Vagina (tissue), 2 donors: Measurements from ENCODE around the gene NAGLU. TPM values are rescaled to one million over a fixed set of nuclear protein-coding genes. Genes with fewer than 3 reads are reported as not detected.
"Not testable (repeated sequence)": the region's sequence is repeated elsewhere in the genome, so short reads cannot be mapped to it uniquely, and the experiment has no call there.

Experiments used
- DNase-seq, 2 donors: peaks; one replicate each; pipeline ENCODE4 v3.0.0-alpha.2; 2017; ENCODE audit errors: extremely low spot score in 2 of 2
- H3K27ac ChIP-seq: fragments of 200-600 bp; sonication (generic); one replicate; pipeline ENCODE4 v1.5.1; 2019
- H3K27me3 ChIP-seq: fragments of 200-600 bp; sonication (generic); one replicate; pipeline ENCODE4 v1.5.1; 2019
- H3K36me3 ChIP-seq, 2 donors: fragments of 200-600 bp; sonication (generic); one replicate each; pipeline ENCODE4 v1.5.1; 2017 to 2019
- H3K4me1 ChIP-seq: fragments of 200-600 bp; sonication (generic); one replicate; pipeline ENCODE4 v1.5.1; 2019
- H3K4me3 ChIP-seq, 2 donors: fragments of 200-600 bp; sonication (generic); 1 replicate in 1 of 2; 2 replicates in 1 of 2; pipeline ENCODE4 v1.5.1; 2016 to 2019
- H3K9me3 ChIP-seq: fragments of 200-600 bp; sonication (generic); one replicate; pipeline ENCODE4 v1.5.1; 2019
- POLR2A ChIP-seq, 2 donors: fragments of 450-650 bp; IDR thresholded peaks; one replicate each; pipeline ENCODE4 v1.6.1; 2017; ENCODE audit warnings: antibody characterized with exemption in 2 of 2, mild to moderate bottlenecking in 2 of 2, moderate library complexity in 2 of 2
- POLR2AphosphoS5 ChIP-seq, 2 donors: sonication (generic); formaldehyde crosslinking; IDR thresholded peaks; one replicate each; pipeline ENCODE4 v1.9.0; 2017; ENCODE audit warnings: antibody characterized with exemption in 2 of 2, mild to moderate bottlenecking in 2 of 2, low read depth in 1 of 2; ENCODE audit not compliant: insufficient read depth in 1 of 2
- intact Hi-C: fragments of 100-400 bp; cut with DNase I; formaldehyde crosslinking; loops from one replicate; pipeline ENCODE4 v1.15.1; 2023
- total RNA-seq: library from RNA; depleted of rRNA; stranded (reverse); fragments of >200 nt; gene quantifications from one replicate; pipeline ENCODE4 v1.2.3, GENCODE V29; 2016
- TF ChIP-seq, protein P1 (sequence below), 3 experiments: fragments of 450-650 bp in 2 of 3; fragments of 200-600 bp in 1 of 3; sonication (generic) in 1 of 3; IDR thresholded peaks; one replicate each; pipeline ENCODE4 v1.5.1; 2017 to 2019; ENCODE audit warnings: antibody characterized with exemption in 3 of 3, mild to moderate bottlenecking in 2 of 3, moderate library complexity in 2 of 3

The NAGLU gene
- total RNA-seq, 1 donor from 2014 or later = 24.6 TPM

DNA sequence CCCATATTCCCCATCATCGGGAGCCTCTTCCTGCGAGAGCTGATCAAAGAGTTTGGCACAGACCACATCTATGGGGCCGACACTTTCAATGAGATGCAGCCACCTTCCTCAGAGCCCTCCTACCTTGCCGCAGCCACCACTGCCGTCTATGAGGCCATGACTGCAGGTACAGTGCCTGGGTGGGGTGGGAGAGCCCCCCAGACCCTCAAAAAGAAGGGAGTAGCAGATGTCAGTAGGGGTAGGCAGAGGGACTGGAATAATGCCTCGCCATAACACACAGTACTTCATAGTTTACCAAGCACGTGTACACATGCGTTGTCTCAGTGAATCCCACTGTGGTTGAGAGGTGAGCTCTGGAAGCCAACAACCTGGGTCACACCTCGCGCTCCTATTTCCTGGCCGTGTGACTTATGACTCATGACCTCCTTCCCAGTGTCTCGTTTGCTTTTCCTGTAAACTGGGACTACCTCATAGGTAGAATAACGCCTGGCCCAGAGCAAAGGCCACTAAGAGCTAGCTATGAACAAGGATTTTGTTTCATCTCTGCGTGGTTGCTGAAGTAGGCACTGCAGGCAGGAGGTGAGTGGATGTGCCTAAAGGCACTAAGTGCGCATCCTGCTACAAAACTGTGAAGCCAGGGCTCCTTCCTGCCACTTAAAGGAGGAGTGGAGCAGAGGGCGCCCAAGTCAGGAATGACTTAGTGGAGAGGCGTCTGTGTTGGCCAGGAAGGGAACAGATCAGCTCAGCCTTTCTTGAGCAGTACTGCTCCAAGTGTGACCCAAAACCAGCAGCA is 5.2 kb downstream of the NAGLU start:
- no peak overlapping the region for H3K27ac ChIP-seq
- H3K9me3 ChIP-seq = no peaks in the 10 kb centered on the region
- DNase-seq = no peak
- H3K27me3 ChIP-seq = no peaks in the 10 kb centered on the region
- H3K4me1 ChIP-seq = peaks cover 17% of the 10 kb centered on the region
- H3K4me3 ChIP-seq = no peak overlapping the region
- H3K36me3 ChIP-seq = peaks cover 0 to 26% of the 10 kb centered on the region in 2 donors
- intact Hi-C loops = no loop called here
- TF ChIP-seq, protein P1, sequence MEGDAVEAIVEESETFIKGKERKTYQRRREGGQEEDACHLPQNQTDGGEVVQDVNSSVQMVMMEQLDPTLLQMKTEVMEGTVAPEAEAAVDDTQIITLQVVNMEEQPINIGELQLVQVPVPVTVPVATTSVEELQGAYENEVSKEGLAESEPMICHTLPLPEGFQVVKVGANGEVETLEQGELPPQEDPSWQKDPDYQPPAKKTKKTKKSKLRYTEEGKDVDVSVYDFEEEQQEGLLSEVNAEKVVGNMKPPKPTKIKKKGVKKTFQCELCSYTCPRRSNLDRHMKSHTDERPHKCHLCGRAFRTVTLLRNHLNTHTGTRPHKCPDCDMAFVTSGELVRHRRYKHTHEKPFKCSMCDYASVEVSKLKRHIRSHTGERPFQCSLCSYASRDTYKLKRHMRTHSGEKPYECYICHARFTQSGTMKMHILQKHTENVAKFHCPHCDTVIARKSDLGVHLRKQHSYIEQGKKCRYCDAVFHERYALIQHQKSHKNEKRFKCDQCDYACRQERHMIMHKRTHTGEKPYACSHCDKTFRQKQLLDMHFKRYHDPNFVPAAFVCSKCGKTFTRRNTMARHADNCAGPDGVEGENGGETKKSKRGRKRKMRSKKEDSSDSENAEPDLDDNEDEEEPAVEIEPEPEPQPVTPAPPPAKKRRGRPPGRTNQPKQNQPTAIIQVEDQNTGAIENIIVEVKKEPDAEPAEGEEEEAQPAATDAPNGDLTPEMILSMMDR (IDR thresholded peaks at IDR 0.05) = no peak
- TF ChIP-seq POLR2A (IDR thresholded peaks at IDR 0.05) (no peak), POLR2AphosphoS5 (IDR thresholded peaks at IDR 0.05; ENCODE audit: insufficient read depth in 1 of 2, low read depth in 1 of 2) (no peak)

DNA sequence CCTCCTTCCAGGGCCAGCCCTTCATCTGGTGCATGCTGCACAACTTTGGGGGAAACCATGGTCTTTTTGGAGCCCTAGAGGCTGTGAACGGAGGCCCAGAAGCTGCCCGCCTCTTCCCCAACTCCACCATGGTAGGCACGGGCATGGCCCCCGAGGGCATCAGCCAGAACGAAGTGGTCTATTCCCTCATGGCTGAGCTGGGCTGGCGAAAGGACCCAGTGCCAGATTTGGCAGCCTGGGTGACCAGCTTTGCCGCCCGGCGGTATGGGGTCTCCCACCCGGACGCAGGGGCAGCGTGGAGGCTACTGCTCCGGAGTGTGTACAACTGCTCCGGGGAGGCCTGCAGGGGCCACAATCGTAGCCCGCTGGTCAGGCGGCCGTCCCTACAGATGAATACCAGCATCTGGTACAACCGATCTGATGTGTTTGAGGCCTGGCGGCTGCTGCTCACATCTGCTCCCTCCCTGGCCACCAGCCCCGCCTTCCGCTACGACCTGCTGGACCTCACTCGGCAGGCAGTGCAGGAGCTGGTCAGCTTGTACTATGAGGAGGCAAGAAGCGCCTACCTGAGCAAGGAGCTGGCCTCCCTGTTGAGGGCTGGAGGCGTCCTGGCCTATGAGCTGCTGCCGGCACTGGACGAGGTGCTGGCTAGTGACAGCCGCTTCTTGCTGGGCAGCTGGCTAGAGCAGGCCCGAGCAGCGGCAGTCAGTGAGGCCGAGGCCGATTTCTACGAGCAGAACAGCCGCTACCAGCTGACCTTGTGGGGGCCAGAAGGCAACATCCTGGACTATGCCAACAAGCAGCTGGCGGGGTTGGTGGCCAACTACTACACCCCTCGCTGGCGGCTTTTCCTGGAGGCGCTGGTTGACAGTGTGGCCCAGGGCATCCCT is 7.4 kb downstream of the NAGLU start:
- TF ChIP-seq, protein P1 (IDR thresholded peaks at IDR 0.05) = no peak
- TF ChIP-seq POLR2AphosphoS5 (IDR thresholded peaks at IDR 0.05; ENCODE audit: insufficient read depth in 1 of 2, low read depth in 1 of 2) (no peak), POLR2A (IDR thresholded peaks at IDR 0.05) (no peak)
- no peak overlapping the region for H3K4me3 ChIP-seq
- H3K4me1 ChIP-seq = peaks cover 2% of the 10 kb centered on the region
- no peaks in the 10 kb centered on the region for H3K27me3 ChIP-seq
- intact Hi-C loops = no loop called here
- no peak overlapping the region for H3K27ac ChIP-seq
- H3K36me3 ChIP-seq = peaks cover 0 to 25% of the 10 kb centered on the region in 2 donors
- no peaks in the 10 kb centered on the region for H3K9me3 ChIP-seq
- no peak for DNase-seq

DNA sequence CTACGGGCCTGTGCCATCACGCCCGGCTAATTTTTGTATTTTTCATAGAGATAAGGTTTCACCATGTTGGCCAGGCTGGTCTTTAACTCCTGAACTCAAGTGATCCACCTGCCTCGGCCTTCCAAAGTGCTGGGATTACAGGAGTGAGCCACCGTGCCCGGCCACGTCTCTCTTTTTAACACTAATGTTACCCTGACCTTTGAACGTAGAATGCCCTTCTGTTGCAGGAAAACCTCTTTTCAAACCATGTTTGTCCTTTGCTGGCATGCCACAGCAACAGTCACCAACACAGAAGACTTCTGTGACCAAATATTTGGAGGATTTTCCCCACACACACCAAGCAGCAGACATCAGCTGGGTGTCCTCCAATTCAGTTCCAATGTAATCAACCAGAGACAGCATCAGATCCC is 8.8 kb downstream of the NAGLU start:
- TF ChIP-seq POLR2AphosphoS5 (IDR thresholded peaks at IDR 0.05; ENCODE audit: insufficient read depth in 1 of 2, low read depth in 1 of 2) (no peak), POLR2A (IDR thresholded peaks at IDR 0.05) (no peak)
- TF ChIP-seq, protein P1 (IDR thresholded peaks at IDR 0.05) = no peak
- Histone ChIP-seq H3K27me3 (no peaks in the 10 kb centered on the region), H3K36me3 (peaks cover 0 to 12% of the 10 kb centered on the region in 2 donors), H3K9me3 (no peaks in the 10 kb centered on the region), H3K4me3 (no peak overlapping the region), H3K27ac (no peak overlapping the region), H3K4me1 (peaks cover 9% of the 10 kb centered on the region)
- no peak for DNase-seq
- intact Hi-C loops = no loop called here

DNA sequence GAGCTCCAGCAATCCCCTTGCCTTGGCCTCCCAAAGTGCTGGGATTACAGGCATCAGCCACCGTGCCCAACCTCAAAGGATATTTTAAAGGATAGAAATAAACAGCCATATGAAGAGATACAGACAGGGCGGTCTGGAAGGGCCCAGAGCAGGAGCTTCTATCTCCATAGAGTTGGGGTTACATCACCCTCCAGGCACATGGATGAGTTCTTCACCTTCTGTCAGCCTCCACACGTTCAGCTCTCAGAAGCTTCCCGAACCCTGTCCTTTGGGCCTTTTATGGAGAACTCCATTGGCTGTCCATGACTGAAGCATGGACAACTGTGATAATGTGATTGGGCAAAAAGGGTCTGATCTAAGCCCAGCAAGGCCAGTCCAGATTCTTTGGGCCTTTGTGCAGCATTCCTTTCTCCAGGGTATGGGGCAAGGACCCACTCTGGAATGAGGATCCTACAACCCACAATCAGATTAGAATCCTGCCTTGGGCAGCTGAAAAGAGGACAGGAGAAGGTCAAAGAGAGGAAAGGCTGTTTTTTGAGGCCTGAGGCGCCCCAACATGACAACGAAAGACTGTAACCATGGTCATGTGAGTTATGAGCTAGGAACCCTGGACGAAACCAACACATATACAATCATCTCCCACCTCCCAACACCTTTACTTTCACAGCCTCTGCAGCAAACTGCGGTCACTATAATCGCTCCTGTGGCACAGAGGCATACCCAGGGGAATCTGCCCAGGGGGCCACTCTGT is 9.9 kb downstream of the NAGLU start:
- intact Hi-C loops, DNase-seq, H3K27ac ChIP-seq, H3K27me3 ChIP-seq, H3K4me3 ChIP-seq, H3K4me1 ChIP-seq, H3K9me3 ChIP-seq: not testable (repeated sequence)
- peaks cover 0 to 12% of the 10 kb centered on the region in 2 donors for H3K36me3 ChIP-seq

DNA sequence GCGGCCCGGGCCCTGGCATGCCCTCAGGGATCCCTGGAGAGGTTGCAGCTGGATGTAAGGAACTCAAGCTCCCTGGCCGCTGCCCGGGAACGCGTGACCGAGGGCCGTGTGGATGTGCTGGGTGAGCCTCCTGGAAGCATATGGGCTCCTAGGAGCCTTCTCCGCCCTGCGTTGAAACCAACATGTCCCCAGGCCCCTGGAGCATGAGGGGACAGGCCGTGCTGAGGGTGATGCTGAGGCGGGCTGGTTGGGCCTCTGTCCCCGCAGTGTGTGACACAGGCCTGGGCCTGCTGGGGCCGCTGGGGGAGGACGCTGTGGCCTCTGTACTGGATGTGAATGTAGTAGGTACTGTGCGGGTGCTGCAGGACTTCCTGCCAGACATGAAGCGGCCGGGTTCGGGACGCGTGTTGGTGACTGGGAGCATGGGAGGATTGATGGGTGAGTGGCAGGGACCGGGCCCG is 11.0 kb downstream of the NAGLU start:
- intact Hi-C loops = no loop called here
- Histone ChIP-seq H3K9me3 (no peaks in the 10 kb centered on the region), H3K27ac (no peak overlapping the region), H3K36me3 (peaks cover 0 to 12% of the 10 kb centered on the region in 2 donors), H3K27me3 (no peaks in the 10 kb centered on the region), H3K4me1 (peaks cover 9% of the 10 kb centered on the region), H3K4me3 (no peak overlapping the region)
- no peak for TF ChIP-seq POLR2AphosphoS5 (IDR thresholded peaks at IDR 0.05; ENCODE audit: insufficient read depth in 1 of 2, low read depth in 1 of 2)
- TF ChIP-seq, protein P1 (IDR thresholded peaks at IDR 0.05) = no peak
- TF ChIP-seq POLR2A (IDR thresholded peaks at IDR 0.05) = no peak
- DNase-seq = no peak
